PC-3 (cell line): ENCODE results near the gene TXK.

ENCODE experiments used
- CTCF ChIP-seq: fragments of 300-600 bp; sonication (generic); conservative IDR thresholded peaks from 2 replicates; pipeline ENCODE4 v1.5.1; 2017; ENCODE audit warnings: antibody characterized with exemption, low read depth, mild to moderate bottlenecking, low read length
- EZH2phosphoT487 ChIP-seq: fragments of 300-600 bp; sonication (generic); IDR thresholded peaks from 2 replicates; pipeline ENCODE4 v1.6.1; 2018; ENCODE audit warnings: mild to moderate bottlenecking, antibody characterized with exemption, low read length, borderline replicate concordance

DNA sequence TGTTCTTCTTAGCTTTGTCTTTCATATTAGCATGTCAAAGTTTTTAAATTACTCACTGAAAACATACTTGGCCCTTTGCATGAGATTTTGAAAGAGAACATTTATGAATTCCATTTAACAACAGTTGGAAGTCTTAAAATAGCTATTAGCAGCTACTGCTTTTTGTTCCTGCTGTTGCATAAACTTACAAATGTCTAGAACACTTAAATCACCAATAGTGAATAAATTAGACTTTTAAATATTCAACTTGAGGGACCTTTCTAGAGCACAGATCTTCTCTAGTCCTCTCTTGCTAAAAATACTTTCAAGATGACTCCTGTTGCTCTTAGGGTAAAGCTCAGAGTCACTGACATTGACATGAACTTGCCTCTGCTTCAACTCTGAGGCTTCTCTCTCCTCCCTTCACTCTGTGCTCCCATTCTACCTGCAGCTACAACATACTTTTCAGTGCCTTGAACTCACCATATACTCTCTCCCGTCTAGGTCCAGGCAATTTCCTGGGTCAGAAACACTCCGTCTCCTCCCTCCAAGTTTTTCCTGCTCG, 15.8 kb upstream of the TXK start:
- TF ChIP-seq CTCF = no peak
- no peak for TF ChIP-seq EZH2phosphoT487
